Prostate gland (tissue), 2 donors: ENCODE results near the gene DNAJC6. TPM values are rescaled to one million over a fixed set of nuclear protein-coding genes. Genes with fewer than 3 reads are reported as not detected.

Experiments used
- DNase-seq: peaks from one replicate; pipeline ENCODE4 v3.0.0-alpha.2; 2019; ENCODE audit warnings: low spot score
- H3K27ac ChIP-seq, 2 donors: fragments of 200-600 bp; sonication (generic); 2 replicates each; pipeline ENCODE4 v1.5.1; 2017 to 2019
- H3K27me3 ChIP-seq: fragments of 200-600 bp; sonication (generic); replicated peaks from 2 replicates; pipeline ENCODE4 v1.5.1; 2019; ENCODE audit not compliant: insufficient read depth
- H3K36me3 ChIP-seq, 2 donors: fragments of 200-600 bp; sonication (generic); 1 replicate in 1 of 2; 2 replicates in 1 of 2; pipeline versions ENCODE4 v1.5.1 to v1.8.1; 2017 to 2019
- H3K4me1 ChIP-seq: fragments of 200-600 bp; sonication (generic); replicated peaks from 2 replicates; pipeline ENCODE4 v1.5.1; 2019
- H3K4me3 ChIP-seq, 2 donors: fragments of 200-600 bp; sonication (generic); 2 replicates each; pipeline ENCODE4 v1.5.1; 2017 to 2019
- H3K9me3 ChIP-seq: fragments of 200-600 bp; sonication (generic); 2 replicates; pipeline ENCODE4 v1.5.1; 2017
- POLR2A ChIP-seq: fragments of 450-650 bp; IDR thresholded peaks from one replicate; pipeline ENCODE4 v1.6.1; 2016; ENCODE audit warnings: antibody characterized with exemption, mild to moderate bottlenecking
- POLR2AphosphoS5 ChIP-seq: sonication (generic); formaldehyde crosslinking; IDR thresholded peaks from one replicate; pipeline ENCODE4 v1.6.1; 2017; ENCODE audit warnings: antibody characterized with exemption
- WGBS: methylation state at CpG from one replicate; pipeline ENCODE4 v1.1.5; 2018; 5-methylcytosine and 5-hydroxymethylcytosine counted together
- intact Hi-C: fragments of 100-400 bp; cut with DNase I; formaldehyde crosslinking; loops from one replicate; pipeline ENCODE4 v1.14.2; 2022
- total RNA-seq, 2 donors: library from RNA; depleted of rRNA; stranded (reverse); fragments of >200 nt; gene quantifications; one replicate each; pipeline ENCODE4 v1.1.0, GENCODE V29; 2016
- TF ChIP-seq, protein P1 (sequence below), 4 experiments: fragments of 200-600 bp in 2 of 4; fragments of 450-650 bp in 2 of 4; sonication (generic) in 2 of 4; IDR thresholded peaks; 1 replicate in 3 of 4; 2 replicates in 1 of 4; pipeline ENCODE4 v1.5.1; 2016 to 2019; ENCODE audit warnings: antibody characterized with exemption in 4 of 4, mild to moderate bottlenecking in 2 of 4, moderate library complexity in 2 of 4

The DNAJC6 gene
- total RNA-seq, 2 donors from 2014 or later, result 1.4 to 3.5 TPM

DNA sequence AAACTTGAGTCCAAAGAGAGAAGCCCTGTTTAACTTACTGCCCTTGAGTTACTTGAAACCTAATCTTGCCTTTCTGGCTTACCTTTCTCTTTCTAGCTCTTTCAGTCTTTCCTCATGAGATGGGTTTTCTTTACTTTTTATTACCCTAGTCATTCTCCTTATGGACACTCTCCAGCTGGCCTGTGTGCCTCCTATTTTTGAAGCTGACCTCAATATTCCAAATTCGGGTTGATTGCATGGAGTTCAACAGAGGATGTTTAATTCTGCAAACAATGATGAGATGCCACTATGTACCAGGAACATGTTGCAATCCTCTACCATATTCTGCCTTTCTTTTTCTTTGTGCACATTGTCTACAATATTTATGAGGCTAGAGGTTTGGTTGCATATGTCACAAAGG, 20.7 kb downstream of the DNAJC6 start:
- no peaks in the 10 kb centered on the region for H3K36me3 ChIP-seq
- H3K9me3 ChIP-seq, result no peaks in the 10 kb centered on the region
- no peak overlapping the region for H3K27ac ChIP-seq
- no peak for DNase-seq
- TF ChIP-seq, protein P1, sequence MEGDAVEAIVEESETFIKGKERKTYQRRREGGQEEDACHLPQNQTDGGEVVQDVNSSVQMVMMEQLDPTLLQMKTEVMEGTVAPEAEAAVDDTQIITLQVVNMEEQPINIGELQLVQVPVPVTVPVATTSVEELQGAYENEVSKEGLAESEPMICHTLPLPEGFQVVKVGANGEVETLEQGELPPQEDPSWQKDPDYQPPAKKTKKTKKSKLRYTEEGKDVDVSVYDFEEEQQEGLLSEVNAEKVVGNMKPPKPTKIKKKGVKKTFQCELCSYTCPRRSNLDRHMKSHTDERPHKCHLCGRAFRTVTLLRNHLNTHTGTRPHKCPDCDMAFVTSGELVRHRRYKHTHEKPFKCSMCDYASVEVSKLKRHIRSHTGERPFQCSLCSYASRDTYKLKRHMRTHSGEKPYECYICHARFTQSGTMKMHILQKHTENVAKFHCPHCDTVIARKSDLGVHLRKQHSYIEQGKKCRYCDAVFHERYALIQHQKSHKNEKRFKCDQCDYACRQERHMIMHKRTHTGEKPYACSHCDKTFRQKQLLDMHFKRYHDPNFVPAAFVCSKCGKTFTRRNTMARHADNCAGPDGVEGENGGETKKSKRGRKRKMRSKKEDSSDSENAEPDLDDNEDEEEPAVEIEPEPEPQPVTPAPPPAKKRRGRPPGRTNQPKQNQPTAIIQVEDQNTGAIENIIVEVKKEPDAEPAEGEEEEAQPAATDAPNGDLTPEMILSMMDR (IDR thresholded peaks at IDR 0.05), result no peak
- no peak for TF ChIP-seq POLR2A
- TF ChIP-seq POLR2AphosphoS5, result no peak
- no peaks in the 10 kb centered on the region for H3K27me3 ChIP-seq
- H3K4me1 ChIP-seq, result no peaks in the 10 kb centered on the region
- 88% methylated on average over 1 of the region's 1 CpG for WGBS
- intact Hi-C loops, result no loop called here
- H3K4me3 ChIP-seq, result no peak overlapping the region

DNA sequence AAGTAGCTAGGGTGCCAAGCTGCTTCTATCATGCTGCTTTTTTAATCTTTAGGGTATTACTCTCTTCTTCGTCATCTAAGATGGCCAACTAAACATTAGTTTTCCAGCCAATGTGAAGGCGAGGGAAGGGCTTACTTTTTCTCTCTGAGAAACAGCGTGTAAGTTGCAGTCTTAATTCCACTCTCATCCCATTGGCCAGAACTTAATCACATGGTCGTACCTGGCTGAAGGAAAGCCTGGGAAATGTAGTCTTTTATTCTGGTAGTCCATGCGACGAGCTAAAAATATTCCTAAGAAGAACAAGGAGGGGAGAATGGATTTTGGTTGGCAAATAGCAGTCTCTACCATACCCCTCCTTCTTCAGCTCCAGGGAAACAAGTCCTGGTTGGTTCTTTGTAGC, 21.5 kb downstream of the DNAJC6 start:
- Histone ChIP-seq H3K9me3 (no peaks in the 10 kb centered on the region), H3K27ac (no peak overlapping the region), H3K36me3 (no peaks in the 10 kb centered on the region), H3K4me3 (no peak overlapping the region), H3K4me1 (no peaks in the 10 kb centered on the region), H3K27me3 (no peaks in the 10 kb centered on the region)
- no peak for DNase-seq
- 76% methylated on average over 6 of the region's 6 CpGs for WGBS
- intact Hi-C loops, result no loop called here
- TF ChIP-seq POLR2AphosphoS5, result no peak
- no peak for TF ChIP-seq POLR2A
- TF ChIP-seq, protein P1 (IDR thresholded peaks at IDR 0.05), result no peak

DNA sequence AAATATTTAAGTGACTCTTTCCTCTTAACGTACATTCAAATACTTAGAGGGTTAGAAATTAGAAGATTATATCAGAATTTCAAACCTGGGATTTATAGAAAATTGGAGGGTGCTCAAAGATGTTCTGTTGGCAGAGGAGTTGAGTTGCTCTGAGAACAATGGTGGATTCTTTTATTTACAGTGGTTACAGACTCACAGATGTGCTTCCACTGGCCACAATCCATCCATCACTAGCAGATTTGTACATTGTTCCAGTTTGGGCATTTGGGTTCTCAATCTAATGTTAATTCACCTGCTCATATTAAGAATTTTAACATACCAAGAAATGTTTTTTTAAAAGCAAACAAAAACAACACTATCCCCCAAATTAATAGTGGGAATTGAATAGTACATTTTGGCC, 23.5 kb downstream of the DNAJC6 start:
- no peaks in the 10 kb centered on the region for H3K9me3 ChIP-seq
- intact Hi-C loops, result no loop called here
- H3K4me1 ChIP-seq, result no peaks in the 10 kb centered on the region
- no peak overlapping the region for H3K27ac ChIP-seq
- no peaks in the 10 kb centered on the region for H3K27me3 ChIP-seq
- H3K4me3 ChIP-seq, result no peak overlapping the region
- no peak for DNase-seq
- TF ChIP-seq POLR2AphosphoS5 (no peak), POLR2A (no peak)
- TF ChIP-seq, protein P1 (IDR thresholded peaks at IDR 0.05), result no peak
- 48% methylated on average over 1 of the region's 1 CpG for WGBS
- H3K36me3 ChIP-seq, result no peaks in the 10 kb centered on the region

DNA sequence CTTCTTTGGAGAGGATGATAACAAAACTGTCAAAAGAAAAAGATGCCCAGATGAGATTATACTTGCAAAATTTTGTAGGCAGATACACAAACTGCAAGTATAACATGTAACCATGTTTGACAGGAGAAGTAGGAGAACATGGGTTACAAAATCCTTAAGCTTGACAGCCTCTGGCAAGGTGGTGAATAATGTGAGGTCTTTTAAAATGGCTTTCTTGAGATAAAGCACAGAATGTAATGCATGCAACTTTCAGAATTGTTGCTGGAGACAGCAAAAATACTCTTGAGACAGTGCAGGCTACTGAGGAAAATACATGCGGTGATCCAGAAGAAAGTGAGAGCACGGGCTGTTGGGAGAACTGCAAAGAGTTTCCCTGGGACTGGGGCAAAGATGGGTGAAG, 24.7 kb downstream of the DNAJC6 start:
- Histone ChIP-seq H3K4me1 (no peaks in the 10 kb centered on the region), H3K4me3 (no peak overlapping the region), H3K27ac (no peak overlapping the region), H3K9me3 (no peaks in the 10 kb centered on the region), H3K36me3 (no peaks in the 10 kb centered on the region), H3K27me3 (no peaks in the 10 kb centered on the region)
- DNase-seq, result no peak
- 93% methylated on average over 2 of the region's 2 CpGs for WGBS
- TF ChIP-seq POLR2AphosphoS5 (no peak), POLR2A (no peak)
- TF ChIP-seq, protein P1 (IDR thresholded peaks at IDR 0.05), result no peak
- intact Hi-C loops, result no loop called here

DNA sequence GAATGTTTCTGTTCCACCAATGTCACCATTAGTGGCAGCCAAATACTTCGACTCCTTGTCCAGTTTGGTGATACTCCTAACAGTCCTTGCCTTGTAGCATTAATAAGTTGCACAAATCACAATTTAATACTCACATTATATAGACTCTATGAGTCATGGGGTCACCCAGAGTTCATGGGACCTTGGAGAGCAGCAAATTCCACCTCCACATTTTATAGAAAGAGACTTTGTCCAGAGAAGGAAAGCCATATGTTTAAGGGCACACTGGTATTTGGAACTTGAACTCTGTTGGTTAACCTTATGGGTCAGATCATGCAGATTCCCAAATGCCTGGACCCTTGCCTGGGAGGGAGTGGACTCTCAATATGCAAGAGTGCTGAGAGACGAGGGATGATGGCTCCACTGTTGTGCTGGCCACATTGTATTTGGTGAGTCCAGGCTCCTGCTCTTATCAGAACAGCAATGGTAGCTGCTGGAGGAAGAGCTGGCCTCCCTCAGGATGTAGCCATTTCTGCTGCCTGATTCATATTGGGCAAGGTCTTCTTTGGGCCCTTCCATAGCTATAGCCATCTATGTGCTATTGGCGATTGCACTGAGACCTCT, 30.6 kb downstream of the DNAJC6 start:
- no peaks in the 10 kb centered on the region for H3K4me1 ChIP-seq
- no peak for DNase-seq

More for the DNA sequence above, 30.6 kb downstream of the DNAJC6 start:
- H3K36me3 ChIP-seq, result no peaks in the 10 kb centered on the region
- H3K27ac ChIP-seq, result no peak overlapping the region
- no peak overlapping the region for H3K4me3 ChIP-seq
- H3K27me3 ChIP-seq, result no peaks in the 10 kb centered on the region
- 85% methylated on average over 3 of the region's 3 CpGs for WGBS
- H3K9me3 ChIP-seq, result no peaks in the 10 kb centered on the region
- TF ChIP-seq, protein P1 (IDR thresholded peaks at IDR 0.05), result no peak
- TF ChIP-seq POLR2AphosphoS5 (no peak), POLR2A (no peak)
- intact Hi-C loops, result no loop called here
